Measurements from ENCODE around the gene CDC42BPB.
A peak's percentile ranks its signal among the peaks of the same experiment; 100 is the strongest.

Gene CDC42BPB

GRCh38 chr14:102924632-102925588 is 132.4 kb downstream of the CDC42BPB start:
- H3K27ac Mint-ChIP-seq: no peak overlapping the region
- no peak overlapping the region for H3K4me3 Mint-ChIP-seq
- H3K4me1 Mint-ChIP-seq (ENCODE audit: low read depth): peaks cover 1% of the 10 kb centered on the region
- no peaks in the 10 kb centered on the region for H3K36me3 Mint-ChIP-seq (ENCODE audit: low read depth)
- H3K27me3 Mint-ChIP-seq (ENCODE audit: low read depth): peaks cover 40% of the 10 kb centered on the region
- no peaks in the 10 kb centered on the region for H3K9me3 Mint-ChIP-seq

- H3K27ac Mint-ChIP-seq: no peak overlapping the region
- no peaks in the 10 kb centered on the region for H3K9me3 Mint-ChIP-seq
- H3K4me3 Mint-ChIP-seq: no peak overlapping the region
- H3K36me3 Mint-ChIP-seq (ENCODE audit: low read depth): no peaks in the 10 kb centered on the region
- H3K27me3 Mint-ChIP-seq (ENCODE audit: low read depth): peaks cover 40% of the 10 kb centered on the region
- H3K4me1 Mint-ChIP-seq (ENCODE audit: low read depth): peaks cover 1% of the 10 kb centered on the region
These were observed 133.3 kb downstream of the CDC42BPB start for GRCh38 chr14:102923925-102924486.

GRCh38 chr14:102923201-102923924 is 134.0 kb downstream of the CDC42BPB start:
- Mint-ChIP-seq H3K4me1 (ENCODE audit: low read depth) (no peaks in the 10 kb centered on the region), H3K36me3 (ENCODE audit: low read depth) (no peaks in the 10 kb centered on the region), H3K27me3 (ENCODE audit: low read depth) (peaks cover 36% of the 10 kb centered on the region), H3K27ac (no peak overlapping the region), H3K9me3 (no peaks in the 10 kb centered on the region), H3K4me3 (peak overlapping the region; percentile 49)

- Mint-ChIP-seq H3K36me3 (ENCODE audit: low read depth) (no peaks in the 10 kb centered on the region), H3K9me3 (no peaks in the 10 kb centered on the region), H3K4me3 (peak within 1 kb of the TSS; percentile 49), H3K27ac (no peak within 1 kb of the TSS), H3K4me1 (ENCODE audit: low read depth) (no peaks in the 10 kb centered on the region), H3K27me3 (ENCODE audit: low read depth) (peaks cover 31% of the 10 kb centered on the region)
These were observed 134.7 kb downstream of the CDC42BPB start, which contains the start of gene AMN for GRCh38 chr14:102922490-102923200. TSS of gene AMN (plus strand) at chr14:102922663. CDS start at chr14:102922689, 26 bp downstream.

GRCh38 chr14:102920998-102921304 is 136.4 kb downstream of the CDC42BPB start:
- no peak overlapping the region for H3K27ac Mint-ChIP-seq
- H3K36me3 Mint-ChIP-seq (ENCODE audit: low read depth): no peaks in the 10 kb centered on the region
- peaks cover 2% of the 10 kb centered on the region for H3K4me1 Mint-ChIP-seq (ENCODE audit: low read depth)
- H3K27me3 Mint-ChIP-seq (ENCODE audit: low read depth): peaks cover 16% of the 10 kb centered on the region
- H3K4me3 Mint-ChIP-seq: no peak overlapping the region
- H3K9me3 Mint-ChIP-seq: no peaks in the 10 kb centered on the region

GRCh38 chr14:102920273-102920997 is 136.9 kb downstream of the CDC42BPB start:
- Mint-ChIP-seq H3K27ac (no peak overlapping the region), H3K4me1 (ENCODE audit: low read depth) (peaks cover 2% of the 10 kb centered on the region), H3K4me3 (no peak overlapping the region), H3K27me3 (ENCODE audit: low read depth) (peaks cover 11% of the 10 kb centered on the region), H3K9me3 (no peaks in the 10 kb centered on the region), H3K36me3 (ENCODE audit: low read depth) (no peaks in the 10 kb centered on the region)

GRCh38 chr14:102918438-102918837 is 138.9 kb downstream of the CDC42BPB start:
- H3K9me3 Mint-ChIP-seq: no peaks in the 10 kb centered on the region
- no peak overlapping the region for H3K4me3 Mint-ChIP-seq
- no peak overlapping the region for H3K27ac Mint-ChIP-seq
- peaks cover 4% of the 10 kb centered on the region for H3K27me3 Mint-ChIP-seq (ENCODE audit: low read depth)
- no peaks in the 10 kb centered on the region for H3K36me3 Mint-ChIP-seq (ENCODE audit: low read depth)
- H3K4me1 Mint-ChIP-seq (ENCODE audit: low read depth): peaks cover 2% of the 10 kb centered on the region

- Mint-ChIP-seq H3K4me1 (ENCODE audit: low read depth) (peaks cover 2% of the 10 kb centered on the region), H3K4me3 (no peak overlapping the region), H3K36me3 (ENCODE audit: low read depth) (no peaks in the 10 kb centered on the region), H3K27ac (no peak overlapping the region), H3K9me3 (no peaks in the 10 kb centered on the region), H3K27me3 (ENCODE audit: low read depth) (no peaks in the 10 kb centered on the region)
These were observed 139.7 kb downstream of the CDC42BPB start for GRCh38 chr14:102917469-102918211.

- no peaks in the 10 kb centered on the region for H3K36me3 Mint-ChIP-seq (ENCODE audit: low read depth)
- no peak overlapping the region for H3K27ac Mint-ChIP-seq
- H3K27me3 Mint-ChIP-seq (ENCODE audit: low read depth): no peaks in the 10 kb centered on the region
- no peaks in the 10 kb centered on the region for H3K9me3 Mint-ChIP-seq
- H3K4me3 Mint-ChIP-seq: no peak overlapping the region
- H3K4me1 Mint-ChIP-seq (ENCODE audit: low read depth): peaks cover 2% of the 10 kb centered on the region
These were observed 140.3 kb downstream of the CDC42BPB start for GRCh38 chr14:102917056-102917385.

GRCh38 chr14:102916347-102917055 is 140.8 kb downstream of the CDC42BPB start:
- Mint-ChIP-seq H3K4me1 (ENCODE audit: low read depth) (peaks cover 2% of the 10 kb centered on the region), H3K4me3 (no peak overlapping the region), H3K36me3 (ENCODE audit: low read depth) (no peaks in the 10 kb centered on the region), H3K27me3 (ENCODE audit: low read depth) (no peaks in the 10 kb centered on the region), H3K27ac (peak overlapping the region; percentile 13), H3K9me3 (no peaks in the 10 kb centered on the region)

- Mint-ChIP-seq H3K9me3 (no peaks in the 10 kb centered on the region), H3K4me1 (ENCODE audit: low read depth) (peaks cover 2% of the 10 kb centered on the region), H3K36me3 (ENCODE audit: low read depth) (peaks cover 3% of the 10 kb centered on the region), H3K27me3 (ENCODE audit: low read depth) (no peaks in the 10 kb centered on the region), H3K27ac (no peak overlapping the region), H3K4me3 (no peak overlapping the region)
These were observed 141.8 kb downstream of the CDC42BPB start for GRCh38 chr14:102915292-102916110.

- Mint-ChIP-seq H3K27ac (no peak overlapping the region), H3K9me3 (no peaks in the 10 kb centered on the region), H3K27me3 (ENCODE audit: low read depth) (no peaks in the 10 kb centered on the region), H3K4me1 (ENCODE audit: low read depth) (peaks cover 2% of the 10 kb centered on the region), H3K4me3 (no peak overlapping the region), H3K36me3 (ENCODE audit: low read depth) (peaks cover 3% of the 10 kb centered on the region)
These were observed 142.7 kb downstream of the CDC42BPB start for GRCh38 chr14:102914474-102915291.
